Heart right ventricle (tissue), 16 donors: ENCODE results near the gene SCYGR2. TPM values are rescaled to one million over a fixed set of nuclear protein-coding genes. Genes with fewer than 3 reads are reported as not detected.

ENCODE experiments used
- ATAC-seq, 8 donors: fragments of 200-7000 bp; cut with Tn5 transposase; one replicate each; pipeline ENCODE4 v1.9.1; 2020; ENCODE audit warnings: mild to moderate bottlenecking in 8 of 8, moderate library complexity in 8 of 8, moderate number of reproducible peaks in 1 of 8
- DNase-seq, 2 donors: peaks; one replicate each; pipeline ENCODE4 v3.0.0-alpha.2; 2020
- H3K27ac ChIP-seq, 10 donors: fragments of 200-600 bp; sonication (generic) in 2 of 10; one replicate each; pipeline versions ENCODE4 v1.5.0 to v1.8.0; 2020 to 2022; ENCODE audit warnings: mild to moderate bottlenecking in 3 of 10
- H3K27me3 ChIP-seq, 7 donors: fragments of 200-600 bp; one replicate each; pipeline ENCODE4 v1.8.0; 2021 to 2022; ENCODE audit warnings: mild to moderate bottlenecking in 2 of 7
- H3K36me3 ChIP-seq, 9 donors: fragments of 200-600 bp; sonication (generic) in 1 of 9; one replicate each; pipeline versions ENCODE4 v1.5.0 to v1.8.0; 2020 to 2022; ENCODE audit warnings: mild to moderate bottlenecking in 2 of 9
- H3K4me1 ChIP-seq, 9 donors: fragments of 200-600 bp; sonication (generic) in 1 of 9; one replicate each; pipeline versions ENCODE4 v1.5.0 to v1.8.0; 2020 to 2022; ENCODE audit warnings: mild to moderate bottlenecking in 4 of 9
- H3K4me3 ChIP-seq, 10 donors: fragments of 200-600 bp; sonication (generic) in 2 of 10; one replicate each; pipeline versions ENCODE4 v1.5.0 to v1.8.0; 2020 to 2022; ENCODE audit warnings: mild to moderate bottlenecking in 7 of 10, moderate library complexity in 2 of 10
- H3K9me3 ChIP-seq, 11 donors: fragments of 200-600 bp in 10 of 11; sonication (generic) in 2 of 11; one replicate each; pipeline versions ENCODE4 v1.5.0 to v1.8.0; 2013 to 2022; ENCODE audit warnings: mild to moderate bottlenecking in 2 of 11, control low read depth in 1 of 11, moderate library complexity in 1 of 11
- WGBS, 2 donors: extraction: QIAGEN DNeasy Blood & Tissue Kit; methylation state at CpG; one replicate each; pipeline ENCODE4 v1.1.7; 2013; ENCODE audit warnings: inconsistent platforms in 1 of 2; 5-methylcytosine and 5-hydroxymethylcytosine counted together
- intact Hi-C, 10 donors: fragments of 100-400 bp; cut with DNase I; formaldehyde crosslinking; loops; one replicate each; pipeline versions ENCODE4 v1.11.1 to v1.14.2; 2022
- polyA plus RNA-seq, 2 donors: library from polyadenylated mRNA; stranded (reverse); fragments of 200-250 nt; gene quantifications; one replicate each; pipeline ENCODE4 v1.2.3, GENCODE V29; 2013
- total RNA-seq, 10 donors: library from RNA; stranded (reverse); fragmentation: NEBNext Ultra II Directional in 3 of 10; extraction: Animal tissue kit (Norgen Biotek cat#: 25700) in 3 of 10; gene quantifications; one replicate each; pipeline versions ENCODE4 v1.2.1 to v1.2.4, GENCODE V29; 2021 to 2023
- TF ChIP-seq, protein P1 (sequence below), 9 donors: fragments of 200-600 bp; sonication (generic) in 2 of 9; IDR thresholded peaks; one replicate each; pipeline versions ENCODE4 v1.5.0 to v1.8.0; 2021 to 2022; ENCODE audit warnings: antibody characterized with exemption in 9 of 9, mild to moderate bottlenecking in 5 of 9, moderate library complexity in 1 of 9
- donor health status: Arrhythmogenic right ventricular cardiomyopathy.
- donor health status: ischemic (EF 13 %, LVEDD 7.1; RV severe dilation, severe dysfunction).
- donor health status: healthy with polysubstance abuse.
- donor health status: DM: no; HTN: yes; CAD: no.
- donor health status: DM: no; HTN: no; CAD: no.
- donor health status: ischemic (EF 25% LVEDD 6.9; RV normal size, moderate dysfunction).
- donor health status: ischemic (EF 25% LVEDD 5.7; RV mildly dilated, moderate dysfunction).
- donor health status: healthy.
- donor health status: DM: yes; HTN: yes; CAD: no.
- donor health status: Ischemic cardiomyopathy.
- donor health status: ischemic (EF 35%, LVEDD 5.7; RV mildly dilated, moderate dysfunction).
- donor health status: nonischemic (EF 11% LVEDD 7.7; RV severe dilation, severe dysfunction).
- donor health status: DM: yes; HTN: yes; CAD: no.
- donor health status: PGD.
- donor health status: ischemic (EF 29% LVEDD 5.4; RV normal size, mild dysfunction).
- donor health status: nonischemic (EF 23%, LVEDD 6.1; RV moderate dilation, normal function).

Gene SCYGR2
- total and polyA plus RNA-seq, 12 donors: not detected

DNA sequence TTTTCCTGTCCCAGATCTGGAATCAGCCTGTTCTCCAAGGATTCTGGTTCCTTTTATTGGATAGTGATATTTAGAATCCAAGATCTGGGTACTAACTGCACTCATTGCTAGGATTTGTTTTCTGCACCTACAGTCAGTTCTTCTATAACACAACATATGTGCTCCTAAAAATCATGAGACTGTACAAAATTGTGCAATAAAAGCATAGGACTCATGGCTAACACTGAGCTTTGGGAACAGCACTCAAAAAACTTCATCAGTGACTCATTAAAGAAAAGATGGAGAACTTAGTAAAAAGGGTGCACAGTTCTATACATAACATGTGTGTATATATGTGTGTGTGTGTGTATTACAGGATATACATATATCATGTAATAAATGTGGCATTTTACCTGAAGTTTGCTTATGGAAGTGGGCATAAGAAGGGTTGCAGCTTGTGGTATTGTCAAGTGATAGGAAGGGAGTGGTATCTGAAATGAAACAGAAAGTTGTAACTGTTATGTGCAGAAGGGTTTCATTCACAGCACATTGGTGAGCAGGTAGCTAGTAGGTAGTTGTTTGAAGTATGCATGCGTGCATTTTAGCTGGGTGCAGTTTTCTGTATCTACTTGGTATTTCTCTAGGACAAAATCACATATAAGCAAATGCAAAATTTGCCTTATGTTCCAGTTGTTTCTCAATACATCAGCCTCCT lies 5.9 kb upstream of the SCYGR2 start:
- Histone ChIP-seq H3K9me3 (peaks cover 0 to 14% (median 3%) of the 10 kb centered on the region in 11 donors), H3K27ac (no peak overlapping the region), H3K27me3 (peaks cover 0 to 10% (median 0%) of the 10 kb centered on the region in 7 donors), H3K4me3 (no peak overlapping the region), H3K36me3 (no peaks in the 10 kb centered on the region), H3K4me1 (no peaks in the 10 kb centered on the region)
- TF ChIP-seq, protein P1, sequence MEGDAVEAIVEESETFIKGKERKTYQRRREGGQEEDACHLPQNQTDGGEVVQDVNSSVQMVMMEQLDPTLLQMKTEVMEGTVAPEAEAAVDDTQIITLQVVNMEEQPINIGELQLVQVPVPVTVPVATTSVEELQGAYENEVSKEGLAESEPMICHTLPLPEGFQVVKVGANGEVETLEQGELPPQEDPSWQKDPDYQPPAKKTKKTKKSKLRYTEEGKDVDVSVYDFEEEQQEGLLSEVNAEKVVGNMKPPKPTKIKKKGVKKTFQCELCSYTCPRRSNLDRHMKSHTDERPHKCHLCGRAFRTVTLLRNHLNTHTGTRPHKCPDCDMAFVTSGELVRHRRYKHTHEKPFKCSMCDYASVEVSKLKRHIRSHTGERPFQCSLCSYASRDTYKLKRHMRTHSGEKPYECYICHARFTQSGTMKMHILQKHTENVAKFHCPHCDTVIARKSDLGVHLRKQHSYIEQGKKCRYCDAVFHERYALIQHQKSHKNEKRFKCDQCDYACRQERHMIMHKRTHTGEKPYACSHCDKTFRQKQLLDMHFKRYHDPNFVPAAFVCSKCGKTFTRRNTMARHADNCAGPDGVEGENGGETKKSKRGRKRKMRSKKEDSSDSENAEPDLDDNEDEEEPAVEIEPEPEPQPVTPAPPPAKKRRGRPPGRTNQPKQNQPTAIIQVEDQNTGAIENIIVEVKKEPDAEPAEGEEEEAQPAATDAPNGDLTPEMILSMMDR (IDR thresholded peaks at IDR 0.05): no peak
- intact Hi-C loops: no loop called here
- 91 to 96% methylated on average over 1 of the region's 1 CpG for WGBS, 2 donors
- ATAC-seq: no peak
- no peak for DNase-seq

DNA sequence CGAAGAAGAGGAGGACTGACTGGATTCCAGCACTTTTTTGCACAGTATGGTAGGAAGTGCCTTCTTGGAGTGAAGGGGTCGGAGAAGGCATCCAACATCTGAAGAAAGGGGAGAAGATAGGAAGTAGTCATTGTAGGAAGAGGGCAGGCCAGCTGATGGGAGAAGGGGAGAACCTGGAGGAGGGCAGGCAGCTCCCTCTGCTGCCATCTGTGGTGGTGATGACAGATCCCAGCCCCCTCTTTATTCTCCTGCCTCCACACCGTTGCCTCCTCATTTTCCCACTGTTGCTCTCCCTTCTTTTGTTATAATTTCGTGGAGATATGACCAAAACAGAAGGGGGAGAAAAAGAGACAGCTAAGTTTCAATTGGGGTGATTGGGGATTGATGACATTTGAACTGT lies 2.9 kb upstream of the SCYGR2 start:
- Histone ChIP-seq H3K9me3 (no peaks in the 10 kb centered on the region), H3K36me3 (no peaks in the 10 kb centered on the region), H3K4me3 (no peak overlapping the region), H3K4me1 (no peaks in the 10 kb centered on the region), H3K27me3 (peaks cover 0 to 10% (median 0%) of the 10 kb centered on the region in 7 donors), H3K27ac (no peak overlapping the region)
- TF ChIP-seq, protein P1 (IDR thresholded peaks at IDR 0.05): no peak
- WGBS, 2 donors: 46 to 58% methylated on average over 4 of the region's 4 CpGs
- DNase-seq (no peak), ATAC-seq (no peak)
- intact Hi-C loops: no loop called here

GRCh38 chr2:227597036-227597435 lies 1.7 kb upstream of the SCYGR2 start:
- TF ChIP-seq, protein P1 (IDR thresholded peaks at IDR 0.05): no peak
- no peak overlapping the region for H3K4me3 ChIP-seq
- ATAC-seq (peak in 1 of 8 donors; percentile 28), DNase-seq (no peak)
- H3K36me3 ChIP-seq: no peaks in the 10 kb centered on the region
- intact Hi-C loops: no loop called here
- H3K27me3 ChIP-seq: peaks cover 0 to 7% (median 0%) of the 10 kb centered on the region in 7 donors
- no peaks in the 10 kb centered on the region for H3K4me1 ChIP-seq
- H3K9me3 ChIP-seq: no peaks in the 10 kb centered on the region
- H3K27ac ChIP-seq: no peak overlapping the region

DNA sequence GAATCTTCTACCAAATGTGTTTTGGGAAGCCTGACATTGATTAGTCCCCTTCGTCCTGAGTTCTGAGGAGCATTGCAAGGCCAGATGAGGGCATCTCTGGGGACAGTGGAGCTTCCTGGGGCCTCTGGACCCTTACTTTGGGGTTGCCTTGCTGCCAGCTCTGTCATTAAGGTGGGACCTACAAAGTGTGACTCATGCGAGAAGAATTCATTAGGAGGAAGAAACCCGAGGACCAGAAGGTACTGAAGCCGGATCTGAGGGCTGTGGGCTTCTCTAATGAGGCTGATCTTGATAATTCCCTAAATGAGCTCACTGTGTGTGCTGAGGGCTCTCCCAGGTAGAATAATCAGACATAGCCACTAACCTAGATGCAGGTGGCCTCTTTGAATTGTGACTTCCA lies 695 bp upstream of the SCYGR2 start:
- TF ChIP-seq, protein P1 (IDR thresholded peaks at IDR 0.05): no peak
- no peaks in the 10 kb centered on the region for H3K9me3 ChIP-seq
- WGBS, 2 donors: 55 to 57% methylated on average over 4 of the region's 4 CpGs

More for the DNA sequence above, 695 bp upstream of the SCYGR2 start:
- Histone ChIP-seq H3K36me3 (no peaks in the 10 kb centered on the region), H3K27me3 (peaks cover 0 to 7% (median 0%) of the 10 kb centered on the region in 7 donors), H3K4me1 (no peaks in the 10 kb centered on the region), H3K27ac (no peak overlapping the region), H3K4me3 (no peak overlapping the region)
- ATAC-seq: no peak
- intact Hi-C loops: no loop called here
- no peak for DNase-seq
